Stimulated activated memory B cell treated with anti-CD40 and anti-IgM and Interleukin-4, amounts not matched to agents 10 μg/mL and 1 μg/mL and 100 μg/mL, for 72 hours (primary cell): ENCODE data around the gene ARID4B.

ENCODE experiments used
- ATAC-seq: fragments of 150-1000 bp; cut with Tn5 transposase; 2 replicates; pipeline ENCODE4 v1.10.0; 2021
- H3K27ac Mint-ChIP-seq: one replicate; pipeline ENCODE4 v1.8.0; 2022; ENCODE audit warnings: mild to moderate bottlenecking, mixed read lengths
- H3K27me3 Mint-ChIP-seq: one replicate; pipeline ENCODE4 v1.8.0; 2022; ENCODE audit warnings: mixed read lengths
- H3K36me3 Mint-ChIP-seq: one replicate; pipeline ENCODE4 v1.8.0; 2022; ENCODE audit warnings: mixed read lengths
- H3K4me1 Mint-ChIP-seq: one replicate; pipeline ENCODE4 v1.8.0; 2022; ENCODE audit warnings: mixed read lengths
- H3K4me3 Mint-ChIP-seq: one replicate; pipeline ENCODE4 v1.8.0; 2022; ENCODE audit warnings: mild to moderate bottlenecking, moderate library complexity, mixed read lengths
- H3K9me3 Mint-ChIP-seq: one replicate; pipeline ENCODE4 v1.8.0; 2022; ENCODE audit warnings: mixed read lengths

ARID4B gene

DNA sequence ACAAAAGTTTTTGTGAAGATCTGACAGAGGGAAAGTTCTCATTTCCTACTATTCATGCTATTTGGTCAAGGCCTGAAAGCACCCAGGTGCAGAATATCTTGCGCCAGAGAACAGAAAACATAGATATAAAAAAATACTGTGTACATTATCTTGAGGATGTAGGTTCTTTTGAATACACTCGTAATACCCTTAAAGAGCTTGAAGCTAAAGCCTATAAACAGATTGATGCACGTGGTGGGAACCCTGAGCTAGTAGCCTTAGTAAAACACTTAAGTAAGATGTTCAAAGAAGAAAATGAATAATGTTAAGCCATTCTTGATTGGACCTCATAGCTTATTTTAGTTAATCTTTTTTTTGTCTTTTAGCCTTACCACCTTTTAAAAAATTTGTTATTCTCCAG is 14.5 kb upstream of the ARID4B start:
- Mint-ChIP-seq H3K4me3 (no peak overlapping the region), H3K9me3 (no peaks in the 10 kb centered on the region), H3K27me3 (no peaks in the 10 kb centered on the region), H3K27ac (no peak overlapping the region), H3K36me3 (peaks cover 51% of the 10 kb centered on the region), H3K4me1 (no peaks in the 10 kb centered on the region)
- ATAC-seq = no peak

- no peak overlapping the region for H3K27ac Mint-ChIP-seq
- H3K4me3 Mint-ChIP-seq = no peak overlapping the region
Measured at GRCh38 chr1:235342039-235342438, 14.1 kb upstream of the ARID4B start.

GRCh38 chr1:235341334-235341733 is 13.4 kb upstream of the ARID4B start:
- peaks cover 52% of the 10 kb centered on the region for H3K36me3 Mint-ChIP-seq
- no peaks in the 10 kb centered on the region for H3K9me3 Mint-ChIP-seq
- H3K4me3 Mint-ChIP-seq = no peak overlapping the region
- no peak for ATAC-seq
- H3K27ac Mint-ChIP-seq = no peak overlapping the region
- no peaks in the 10 kb centered on the region for H3K27me3 Mint-ChIP-seq
- peaks cover 5% of the 10 kb centered on the region for H3K4me1 Mint-ChIP-seq

More at GRCh38 chr1:235342039-235342438, 14.1 kb upstream of the ARID4B start:
- H3K9me3 Mint-ChIP-seq = no peaks in the 10 kb centered on the region
- H3K36me3 Mint-ChIP-seq = peaks cover 51% of the 10 kb centered on the region
- no peak for ATAC-seq
- H3K27me3 Mint-ChIP-seq = no peaks in the 10 kb centered on the region
- peaks cover under 1% of the 10 kb centered on the region for H3K4me1 Mint-ChIP-seq

DNA sequence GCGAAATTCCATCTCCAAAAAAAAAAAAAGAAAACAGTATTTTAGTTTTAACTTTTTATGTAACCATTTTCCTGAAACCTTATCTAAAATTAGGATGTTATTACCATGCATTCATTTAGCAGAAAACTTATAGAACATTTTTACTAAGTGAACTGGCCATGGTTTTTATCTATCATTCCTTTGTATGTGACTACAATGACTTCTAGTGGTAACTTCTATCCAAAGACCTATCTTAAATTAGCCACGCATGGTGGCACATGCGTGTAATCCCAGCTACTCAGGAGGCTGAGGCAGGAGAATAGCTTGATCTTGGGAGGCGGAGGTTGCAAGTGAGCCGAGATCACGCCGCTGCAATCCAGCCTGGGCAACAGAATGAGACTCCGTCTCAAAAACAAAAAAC is 11.8 kb upstream of the ARID4B start:
- Mint-ChIP-seq H3K36me3 (peaks cover 36% of the 10 kb centered on the region), H3K9me3 (no peaks in the 10 kb centered on the region), H3K27me3 (no peaks in the 10 kb centered on the region), H3K4me3 (no peak overlapping the region), H3K4me1 (peaks cover 5% of the 10 kb centered on the region), H3K27ac (no peak overlapping the region)
- ATAC-seq = no peak

DNA sequence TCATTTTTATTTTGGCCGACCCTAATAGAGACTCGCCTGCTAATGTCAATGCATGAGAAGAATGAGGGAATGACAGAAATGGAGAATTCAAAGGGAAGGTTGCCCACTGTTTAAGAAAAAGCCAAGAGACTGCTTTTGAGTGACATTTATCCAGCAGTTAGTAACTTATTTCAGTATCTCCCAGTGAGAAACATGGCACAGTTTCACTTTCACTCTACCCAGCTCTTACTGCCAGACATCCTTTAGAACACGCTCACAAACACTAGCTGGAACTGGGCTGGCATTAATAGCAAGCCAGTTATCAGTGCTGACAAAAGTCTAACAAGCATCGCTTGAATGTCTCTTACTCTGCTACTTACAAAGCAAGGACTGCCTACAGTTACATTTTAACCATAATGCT is 8.9 kb upstream of the ARID4B start:
- Mint-ChIP-seq H3K4me3 (no peak overlapping the region), H3K27me3 (no peaks in the 10 kb centered on the region), H3K4me1 (peaks cover 14% of the 10 kb centered on the region), H3K9me3 (no peaks in the 10 kb centered on the region), H3K27ac (peak overlapping the region; percentile 46), H3K36me3 (peaks cover 19% of the 10 kb centered on the region)
- ATAC-seq = no peak

DNA sequence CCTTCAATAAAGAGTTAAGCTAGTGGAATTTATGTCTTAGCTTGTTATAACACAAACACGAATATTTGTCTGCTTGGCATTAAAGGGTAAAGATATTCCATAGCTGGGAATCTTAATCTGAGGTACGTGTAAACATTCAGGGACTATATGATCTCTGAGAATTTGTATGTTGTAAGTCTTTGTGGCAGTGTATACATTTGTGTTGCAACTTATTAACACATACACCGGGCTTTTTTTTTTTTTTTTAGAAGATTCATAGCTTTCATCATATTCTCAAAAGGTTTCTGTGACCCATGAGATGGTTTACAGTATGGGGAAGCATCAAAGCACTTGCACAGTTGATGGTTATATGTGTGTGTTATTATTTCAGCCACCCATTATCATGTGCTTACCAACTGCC is 3.4 kb upstream of the ARID4B start:
- Mint-ChIP-seq H3K9me3 (no peaks in the 10 kb centered on the region), H3K27ac (no peak overlapping the region), H3K4me3 (peak overlapping the region; percentile 68), H3K36me3 (peaks cover 7% of the 10 kb centered on the region), H3K27me3 (no peaks in the 10 kb centered on the region), H3K4me1 (peaks cover 13% of the 10 kb centered on the region)
- no peak for ATAC-seq

GRCh38 chr1:235330918-235331285 is 2.9 kb upstream of the ARID4B start:
- peaks cover 18% of the 10 kb centered on the region for H3K4me1 Mint-ChIP-seq
- H3K9me3 Mint-ChIP-seq = no peaks in the 10 kb centered on the region
- H3K27ac Mint-ChIP-seq = no peak overlapping the region
- no peak for ATAC-seq
- H3K4me3 Mint-ChIP-seq = peak overlapping the region; percentile 68
- peaks cover 8% of the 10 kb centered on the region for H3K36me3 Mint-ChIP-seq
- no peaks in the 10 kb centered on the region for H3K27me3 Mint-ChIP-seq

GRCh38 chr1:235329139-235329902 is 1.3 kb upstream of the ARID4B start:
- ATAC-seq = peak; percentile 31
- no peaks in the 10 kb centered on the region for H3K9me3 Mint-ChIP-seq

DNA sequence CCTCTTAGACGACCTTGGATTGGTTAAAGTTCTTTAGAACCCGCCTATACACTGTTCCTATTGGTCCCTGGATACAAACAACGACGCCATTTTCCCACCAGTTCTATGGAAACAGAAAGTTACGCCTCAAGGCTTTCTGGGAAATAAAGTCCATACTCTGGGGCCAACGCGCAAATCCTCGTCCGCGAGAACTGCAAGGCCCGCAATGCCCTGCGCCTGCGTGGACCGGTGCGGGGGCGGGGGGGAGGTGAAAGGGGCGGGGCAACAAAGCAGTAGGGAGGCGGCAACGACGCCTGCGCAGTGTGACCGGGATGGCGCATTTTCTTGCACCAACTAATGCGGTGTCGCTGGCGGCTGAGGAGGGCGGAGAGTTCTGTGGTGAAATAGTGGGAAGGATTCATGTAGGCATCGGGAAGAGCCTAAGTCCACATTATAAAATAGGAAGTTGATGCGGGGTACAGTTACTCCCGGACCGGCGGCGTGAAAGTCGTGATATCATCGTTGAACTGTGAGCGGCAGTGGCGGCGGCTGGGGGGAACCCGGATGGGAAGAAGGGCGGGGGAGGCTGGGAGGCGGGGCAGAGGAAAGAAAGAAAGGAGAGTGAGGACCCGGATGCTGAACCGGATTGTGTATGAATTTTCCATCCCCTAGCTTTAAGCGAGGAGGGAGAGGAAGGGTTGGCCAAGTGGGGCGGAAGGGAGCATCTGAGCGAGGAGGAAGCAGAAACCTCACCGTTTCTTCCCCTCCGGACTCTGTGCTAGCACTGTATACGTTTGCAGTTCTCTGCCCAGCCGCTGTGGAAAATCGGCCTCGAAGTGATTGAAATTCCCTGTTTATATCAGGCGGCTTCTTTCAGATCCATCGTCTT is 526 bp upstream of the ARID4B start, which contains the start of gene GGPS1:
GGPS1 (plus strand) TSS at position 300 of the 868 bp plus-strand sequence. CDS start 6,695 bp downstream, outside the sequence.
- peak; percentile 91 for ATAC-seq
- Mint-ChIP-seq H3K4me1 (peaks cover 20% of the 10 kb centered on the region), H3K4me3 (no peak within 1 kb of the TSS), H3K27me3 (no peaks in the 10 kb centered on the region), H3K36me3 (peaks cover 8% of the 10 kb centered on the region), H3K27ac (no peak within 1 kb of the TSS), H3K9me3 (no peaks in the 10 kb centered on the region)

More at GRCh38 chr1:235329139-235329902, 1.3 kb upstream of the ARID4B start:
- Mint-ChIP-seq H3K4me1 (peaks cover 25% of the 10 kb centered on the region), H3K36me3 (peaks cover 8% of the 10 kb centered on the region), H3K4me3 (no peak overlapping the region), H3K27me3 (no peaks in the 10 kb centered on the region), H3K27ac (no peak overlapping the region)

- Mint-ChIP-seq H3K4me3 (peak overlapping the region; percentile 96), H3K27ac (no peak overlapping the region), H3K9me3 (no peaks in the 10 kb centered on the region), H3K36me3 (peaks cover 18% of the 10 kb centered on the region), H3K27me3 (no peaks in the 10 kb centered on the region), H3K4me1 (peaks cover 28% of the 10 kb centered on the region)
- peak; percentile 24 for ATAC-seq
Measured at GRCh38 chr1:235326719-235327558, 1.0 kb downstream of the ARID4B start.

- H3K27me3 Mint-ChIP-seq = no peaks in the 10 kb centered on the region
- no peaks in the 10 kb centered on the region for H3K9me3 Mint-ChIP-seq
- ATAC-seq = no peak
- no peak overlapping the region for H3K27ac Mint-ChIP-seq
- H3K36me3 Mint-ChIP-seq = peaks cover 21% of the 10 kb centered on the region
- peak overlapping the region; percentile 96 for H3K4me3 Mint-ChIP-seq
- H3K4me1 Mint-ChIP-seq = peaks cover 38% of the 10 kb centered on the region
Measured at GRCh38 chr1:235325854-235326253, 2.1 kb downstream of the ARID4B start.

GRCh38 chr1:235325139-235325538 is 2.8 kb downstream of the ARID4B start:
- H3K9me3 Mint-ChIP-seq = no peaks in the 10 kb centered on the region
- H3K4me3 Mint-ChIP-seq = peak overlapping the region; percentile 40
- peaks cover 28% of the 10 kb centered on the region for H3K36me3 Mint-ChIP-seq
- no peaks in the 10 kb centered on the region for H3K27me3 Mint-ChIP-seq
- ATAC-seq = no peak
- H3K4me1 Mint-ChIP-seq = peaks cover 46% of the 10 kb centered on the region
- H3K27ac Mint-ChIP-seq = no peak overlapping the region

DNA sequence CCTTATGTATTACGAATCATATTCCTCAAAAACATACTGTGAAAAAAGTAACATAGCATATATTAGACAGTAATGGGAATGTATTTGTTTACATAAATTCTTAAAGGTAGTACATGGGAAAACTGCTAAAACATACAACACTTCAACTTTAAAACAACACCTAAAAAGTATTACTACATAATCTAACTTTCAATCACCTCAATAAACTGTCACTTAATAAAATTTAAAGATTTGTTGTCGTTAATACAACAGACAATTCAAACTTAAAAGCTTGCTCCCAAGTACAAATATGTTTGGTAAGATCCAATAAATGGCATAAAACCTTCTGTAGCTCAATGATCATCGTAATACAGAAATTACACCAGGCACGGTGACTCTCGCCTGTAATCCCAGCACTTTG is 3.7 kb downstream of the ARID4B start:
- Mint-ChIP-seq H3K4me3 (peak overlapping the region; percentile 73), H3K9me3 (no peaks in the 10 kb centered on the region), H3K27ac (no peak overlapping the region), H3K27me3 (no peaks in the 10 kb centered on the region), H3K36me3 (peaks cover 30% of the 10 kb centered on the region), H3K4me1 (peaks cover 47% of the 10 kb centered on the region)
- ATAC-seq = no peak

GRCh38 chr1:235320521-235321179 is 7.3 kb downstream of the ARID4B start:
- no peak overlapping the region for H3K27ac Mint-ChIP-seq
- no peaks in the 10 kb centered on the region for H3K27me3 Mint-ChIP-seq
- peaks cover 59% of the 10 kb centered on the region for H3K4me1 Mint-ChIP-seq
- no peak overlapping the region for H3K4me3 Mint-ChIP-seq
- no peaks in the 10 kb centered on the region for H3K9me3 Mint-ChIP-seq
- no peak for ATAC-seq
- peaks cover 38% of the 10 kb centered on the region for H3K36me3 Mint-ChIP-seq
